ENCODE data around the gene PRKCI. TPM values are rescaled to one million over a fixed set of nuclear protein-coding genes. Genes with fewer than 3 reads are reported as not detected.
"Not testable (repeated sequence)": the region's sequence is repeated elsewhere in the genome, so short reads cannot be mapped to it uniquely, and the experiment has no call there.

PRKCI gene
- total RNA-seq = 23.0 and 24.2 TPM in 2 replicates

DNA sequence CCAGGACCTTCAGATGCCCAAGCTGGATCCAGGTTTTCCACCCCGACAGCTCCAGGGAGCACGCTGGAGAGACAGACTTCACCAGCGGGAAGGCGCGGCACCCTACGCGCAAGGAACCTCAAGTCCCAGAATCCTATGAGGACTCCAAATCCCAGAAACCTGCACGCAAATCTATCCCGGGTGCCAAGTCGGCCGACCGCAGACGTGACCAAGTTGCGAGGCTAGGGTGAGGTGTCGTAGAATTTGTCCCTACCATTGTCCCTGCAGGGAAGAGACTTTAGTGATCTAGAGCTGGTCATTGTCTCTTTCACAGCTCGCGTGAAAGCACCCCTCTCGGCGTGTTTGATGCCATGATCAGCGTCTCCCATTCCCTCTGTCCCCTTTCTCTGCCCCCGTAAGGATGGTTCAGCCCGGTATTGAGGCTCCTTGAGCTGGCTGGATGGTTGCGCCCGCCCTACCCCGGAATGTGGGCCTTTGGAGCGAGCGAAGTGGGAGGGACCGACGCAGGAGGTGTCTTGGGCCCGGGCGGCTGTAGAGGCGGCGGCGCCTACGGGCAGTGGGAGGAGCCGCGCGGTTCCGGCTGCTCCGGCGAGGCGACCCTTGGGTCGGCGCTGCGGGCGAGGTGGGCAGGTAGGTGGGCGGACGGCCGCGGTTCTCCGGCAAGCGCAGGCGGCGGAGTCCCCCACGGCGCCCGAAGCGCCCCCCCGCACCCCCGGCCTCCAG lies at the start of gene PRKCI:
Gene PRKCI (plus strand): TSS at position 501 of the 723 bp plus-strand sequence. CDS start 246 bp downstream, outside the sequence.
- peak; percentile 85 for DNase-seq (ENCODE audit: low spot score)
- Mint-ChIP-seq H3K27me3 (ENCODE audit: insufficient read depth) (no peaks in the 10 kb centered on the region), H3K4me3 (peak within 1 kb of the TSS; percentile 94), H3K27ac (peak within 1 kb of the TSS; percentile 87), H3K36me3 (ENCODE audit: low read depth) (no peaks in the 10 kb centered on the region), H3K9me3 (no peaks in the 10 kb centered on the region), H3K4me1 (ENCODE audit: low read depth) (peaks cover 25% of the 10 kb centered on the region)
- intact Hi-C loops (cut with micrococcal nuclease) = loop anchor here (1.0 to 5.0 kb wide), 9 partner anchors 33 to 687 kb away; partner anchors contain the start of genes EIF5A2, MYNN, PHC3 and SEC62

DNA sequence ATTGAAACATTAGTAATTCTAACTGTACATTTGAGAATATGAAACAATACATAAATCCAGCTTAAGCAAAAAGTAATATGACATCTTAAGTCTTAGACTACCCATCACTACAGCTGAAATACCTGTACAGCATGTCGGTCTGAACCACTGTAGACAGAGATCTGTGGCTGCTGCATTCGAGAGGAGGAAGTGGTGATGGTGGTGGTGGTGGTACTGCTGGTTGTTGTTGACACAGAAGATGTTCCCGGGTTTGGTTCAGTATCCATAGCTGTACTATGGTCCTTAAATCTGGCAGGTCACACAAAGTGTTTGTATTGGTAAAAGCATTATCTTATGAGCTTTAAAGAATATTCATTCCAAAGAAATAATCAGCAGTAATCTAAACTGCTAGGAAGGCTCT lies 43.6 kb upstream of the PRKCI start:
- no peaks in the 10 kb centered on the region for H3K9me3 Mint-ChIP-seq
- peak overlapping the region; percentile 59 for H3K4me3 Mint-ChIP-seq
- intact Hi-C loops (cut with micrococcal nuclease) = no loop called here

DNA sequence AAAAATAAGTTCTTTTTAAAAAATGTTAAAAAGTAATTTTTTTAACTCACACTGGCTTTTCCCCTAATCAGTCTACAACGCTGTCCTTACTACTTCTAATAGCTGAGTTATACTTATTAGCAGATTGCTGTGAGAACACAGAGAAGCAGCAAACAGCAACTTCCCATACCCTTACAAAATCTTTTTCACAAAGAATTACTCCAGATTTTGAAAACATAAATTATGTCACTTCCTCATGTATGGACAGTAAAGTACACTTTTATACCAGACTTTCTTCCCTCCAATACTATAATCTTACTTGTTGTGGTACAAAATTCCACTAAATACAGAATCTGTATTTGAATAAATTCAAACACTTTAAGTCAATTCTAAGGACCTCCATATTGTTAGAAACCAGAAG lies 42.8 kb upstream of the PRKCI start:
- no peaks in the 10 kb centered on the region for H3K9me3 Mint-ChIP-seq
- H3K36me3 Mint-ChIP-seq (ENCODE audit: low read depth) = peaks cover 34% of the 10 kb centered on the region
- DNase-seq (ENCODE audit: low spot score) = no peak
- no peaks in the 10 kb centered on the region for H3K27me3 Mint-ChIP-seq (ENCODE audit: insufficient read depth)
- intact Hi-C loops (cut with micrococcal nuclease) = no loop called here
- peak overlapping the region; percentile 100 for H3K27ac Mint-ChIP-seq
- H3K4me3 Mint-ChIP-seq = peak overlapping the region; percentile 98
- peaks cover 39% of the 10 kb centered on the region for H3K4me1 Mint-ChIP-seq (ENCODE audit: low read depth)

More for the DNA sequence above, 43.6 kb upstream of the PRKCI start:
- H3K27ac Mint-ChIP-seq = peak overlapping the region; percentile 30
- H3K36me3 Mint-ChIP-seq (ENCODE audit: low read depth) = peaks cover 36% of the 10 kb centered on the region
- peak; percentile 57 for DNase-seq (ENCODE audit: low spot score)
- H3K27me3 Mint-ChIP-seq (ENCODE audit: insufficient read depth) = no peaks in the 10 kb centered on the region
- H3K4me1 Mint-ChIP-seq (ENCODE audit: low read depth) = peaks cover 43% of the 10 kb centered on the region

DNA sequence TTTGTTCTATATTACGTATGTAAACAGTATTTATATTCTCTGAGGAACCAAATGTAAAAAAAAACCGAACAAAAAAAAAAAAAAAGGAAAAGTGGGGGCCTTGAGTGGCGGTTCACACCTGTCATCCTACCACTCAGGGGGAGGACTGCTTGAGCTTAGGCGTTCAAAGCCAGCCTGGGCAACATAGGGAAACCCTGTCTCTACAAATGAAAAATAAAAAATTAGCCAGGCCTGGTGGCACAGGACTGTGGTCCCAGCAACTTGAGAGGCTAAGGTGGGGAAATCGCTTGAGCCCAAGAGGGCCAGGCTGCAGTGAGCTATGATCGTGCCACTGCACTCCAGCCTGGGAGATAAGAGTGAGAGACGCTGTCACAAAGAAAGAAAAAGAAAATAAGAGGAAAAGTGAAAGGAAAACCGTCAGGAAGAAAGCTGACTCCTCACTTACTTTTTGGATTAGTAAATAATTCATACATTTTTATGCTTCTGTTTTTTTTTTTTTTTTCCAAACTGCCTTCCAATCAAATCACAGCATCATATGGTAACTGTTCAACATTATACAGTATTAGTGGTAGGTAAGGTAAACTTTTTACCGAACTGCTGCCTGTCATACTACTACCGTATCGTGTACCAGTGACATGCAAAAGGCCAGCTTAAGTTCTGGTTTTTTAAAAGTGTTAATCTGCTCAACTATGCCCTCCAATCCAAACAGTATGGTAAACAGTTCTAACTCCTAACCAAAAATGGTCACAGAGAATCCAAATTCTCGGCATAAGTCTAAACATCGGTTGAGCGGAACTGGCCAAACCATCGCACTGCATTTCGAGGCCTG lies 41.9 kb upstream of the PRKCI start:
- no peak for DNase-seq (ENCODE audit: low spot score)
- Mint-ChIP-seq H3K4me1 (ENCODE audit: low read depth) (peaks cover 35% of the 10 kb centered on the region), H3K27ac (peak overlapping the region; percentile 100), H3K9me3 (no peaks in the 10 kb centered on the region), H3K4me3 (peak overlapping the region; percentile 98), H3K27me3 (ENCODE audit: insufficient read depth) (no peaks in the 10 kb centered on the region), H3K36me3 (ENCODE audit: low read depth) (peaks cover 28% of the 10 kb centered on the region)
- intact Hi-C loops (cut with micrococcal nuclease) = loop anchor here (1.0 to 10.0 kb wide), 7 partner anchors 9 to 729 kb away; partner anchors contain the start of genes EIF5A2, SEC62 and TERC

DNA sequence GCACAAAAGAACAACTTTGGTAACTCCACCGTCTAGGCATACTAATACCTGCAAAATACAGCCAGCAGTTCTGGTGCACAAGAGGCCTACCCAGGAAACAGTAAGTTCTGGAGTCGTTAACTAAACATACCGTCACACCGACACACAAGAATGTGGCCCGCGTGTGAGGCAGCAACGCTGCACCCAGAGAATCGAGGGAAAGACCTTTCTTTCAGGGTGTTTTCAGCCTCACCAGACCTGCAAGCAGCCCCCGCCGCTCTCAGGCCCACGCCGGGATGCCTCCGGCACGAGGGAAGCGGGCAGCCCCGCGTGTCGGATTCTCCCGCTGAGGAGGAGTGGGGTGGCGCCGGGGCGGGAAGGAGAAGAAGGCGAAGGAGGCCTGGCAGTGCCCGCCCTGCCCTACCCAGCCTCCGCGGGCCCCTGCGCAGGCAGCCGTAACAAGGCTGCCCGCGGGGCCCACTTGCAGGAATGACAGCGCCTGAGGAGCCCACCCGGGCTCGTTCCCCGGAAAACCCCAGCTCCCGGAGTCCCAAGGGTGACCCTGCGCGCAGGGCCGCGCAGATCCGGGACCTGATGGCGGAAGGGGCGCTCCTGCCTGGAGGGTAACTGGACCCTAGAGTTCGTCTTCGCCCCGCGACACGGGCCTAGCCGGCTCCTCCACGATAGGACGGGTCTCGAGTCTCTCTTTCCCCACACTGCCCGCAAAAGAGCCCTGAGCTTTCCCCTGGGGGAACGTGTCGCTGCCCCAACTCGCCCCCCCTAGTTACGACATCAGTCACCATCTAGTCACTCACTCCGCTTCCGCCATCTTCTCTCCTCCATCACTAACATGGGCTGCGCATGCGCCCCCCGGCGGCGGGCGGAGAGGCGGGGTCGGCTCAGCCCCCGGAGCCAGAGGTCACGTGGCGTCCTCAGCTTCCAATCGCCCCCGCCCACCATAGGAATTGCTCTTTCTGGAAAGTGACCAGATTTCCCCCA lies 41.0 kb upstream of the PRKCI start, which contains the start of gene PHC3:
Gene PHC3 (minus strand): TSS at position 826 of the 978 bp plus-strand sequence. CDS start 18 bp downstream, at position 808.
- intact Hi-C loops (cut with micrococcal nuclease) = loop anchor here (1.0 to 10.0 kb wide), 13 partner anchors 10 to 728 kb away; partner anchors contain the start of genes EIF5A2, GPR160, PRKCI and RPL22L1
- peak within 1 kb of the TSS; percentile 98 for H3K4me3 Mint-ChIP-seq
- peaks cover 33% of the 10 kb centered on the region for H3K4me1 Mint-ChIP-seq (ENCODE audit: low read depth)
- peaks cover 25% of the 10 kb centered on the region for H3K36me3 Mint-ChIP-seq (ENCODE audit: low read depth)
- no peaks in the 10 kb centered on the region for H3K27me3 Mint-ChIP-seq (ENCODE audit: insufficient read depth)
- no peaks in the 10 kb centered on the region for H3K9me3 Mint-ChIP-seq
- DNase-seq (ENCODE audit: low spot score) = peak; percentile 88
- peak within 1 kb of the TSS; percentile 100 for H3K27ac Mint-ChIP-seq

DNA sequence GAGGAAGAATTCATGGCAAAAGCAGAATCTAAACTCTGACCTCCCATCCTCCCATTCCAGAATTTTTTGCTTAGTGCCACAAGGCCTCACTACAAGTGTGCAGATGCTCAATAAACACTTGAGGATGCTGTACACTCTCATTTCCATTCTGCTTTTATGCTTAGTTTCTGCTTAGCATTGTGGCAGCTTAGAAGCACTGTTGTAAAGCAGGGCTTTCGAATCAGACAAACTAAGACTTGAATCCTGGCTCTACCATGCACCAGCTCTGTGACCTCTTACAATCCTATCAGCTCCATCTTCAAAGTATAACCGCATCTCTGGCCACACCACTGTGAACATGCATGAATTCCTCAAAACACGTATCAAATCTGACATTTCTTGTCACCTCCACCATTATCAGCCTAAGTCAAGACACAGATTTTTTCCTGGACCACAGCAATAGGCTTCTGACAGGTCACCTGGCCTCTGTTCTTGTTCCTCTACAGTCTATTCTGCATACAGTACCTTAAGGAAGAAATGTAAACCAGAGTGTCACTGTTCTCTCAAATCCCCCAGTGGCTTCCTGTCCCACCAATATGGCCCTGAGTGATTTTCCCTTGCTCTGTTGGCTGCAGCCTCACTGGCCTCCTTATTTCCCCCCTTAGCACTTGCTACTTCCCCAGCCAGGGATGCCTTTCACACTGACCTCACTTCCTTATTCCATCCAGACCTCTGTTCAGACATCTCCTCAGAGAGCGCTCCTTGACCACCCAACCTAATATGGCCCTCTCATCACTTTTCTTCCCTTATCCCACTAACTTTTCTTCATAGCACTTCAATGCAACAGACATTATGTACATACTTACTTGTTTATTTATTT lies 32.6 kb upstream of the PRKCI start:
- Mint-ChIP-seq H3K4me3 (no peak overlapping the region), H3K27me3 (ENCODE audit: insufficient read depth) (peaks cover 15% of the 10 kb centered on the region), H3K4me1 (ENCODE audit: low read depth) (peaks cover 15% of the 10 kb centered on the region), H3K36me3 (ENCODE audit: low read depth) (no peaks in the 10 kb centered on the region), H3K9me3 (no peaks in the 10 kb centered on the region), H3K27ac (no peak overlapping the region)
- intact Hi-C loops (cut with micrococcal nuclease) = loop anchor here (1.0 to 10.0 kb wide), 4 partner anchors 33 to 623 kb away; partner anchors contain the start of gene PRKCI
- no peak for DNase-seq (ENCODE audit: low spot score)

DNA sequence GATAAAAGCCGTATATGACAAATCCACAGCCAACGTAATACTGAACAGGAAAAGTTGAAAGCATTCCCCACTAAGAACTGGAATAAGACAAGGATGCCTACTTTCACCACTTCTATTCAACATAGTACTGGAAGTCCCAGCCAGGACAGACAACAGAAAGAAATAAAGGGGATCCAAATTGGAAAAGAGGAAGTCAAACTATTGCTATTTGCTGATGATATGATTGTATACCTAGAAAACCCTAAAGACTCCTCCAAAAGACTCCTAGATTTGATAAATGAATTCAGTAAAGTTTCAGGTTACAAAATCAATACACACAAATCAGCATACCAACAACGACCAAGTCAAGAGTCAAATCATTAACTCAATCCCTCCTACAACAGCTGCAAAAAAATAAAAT lies 26.5 kb upstream of the PRKCI start:
- H3K36me3 Mint-ChIP-seq (ENCODE audit: low read depth); H3K4me1 Mint-ChIP-seq (ENCODE audit: low read depth); H3K4me3 Mint-ChIP-seq; DNase-seq (ENCODE audit: low spot score); H3K9me3 Mint-ChIP-seq; H3K27ac Mint-ChIP-seq; intact Hi-C loops (cut with micrococcal nuclease): not testable (repeated sequence)
- peaks cover 45% of the 10 kb centered on the region for H3K27me3 Mint-ChIP-seq (ENCODE audit: insufficient read depth)

DNA sequence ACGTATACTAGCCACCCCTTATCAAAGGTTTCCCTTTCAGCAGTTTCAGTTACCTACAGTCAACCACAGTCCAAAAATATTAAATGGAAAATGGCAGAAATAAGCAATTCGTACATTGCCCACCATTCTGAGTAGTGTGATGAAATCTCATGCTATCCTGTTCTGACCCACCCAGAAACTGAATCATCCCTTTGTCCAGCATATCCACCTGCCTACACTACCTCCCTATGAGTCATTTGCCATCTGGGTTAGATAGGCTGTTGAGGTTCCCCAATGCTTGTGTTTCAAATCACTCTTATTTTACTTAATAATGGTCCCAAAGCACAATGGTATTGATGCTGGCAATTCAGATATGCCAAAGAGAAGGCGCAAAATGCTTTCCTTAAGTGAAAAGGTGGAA lies 25.4 kb upstream of the PRKCI start:
- Mint-ChIP-seq H3K36me3 (ENCODE audit: low read depth) (no peaks in the 10 kb centered on the region), H3K9me3 (no peaks in the 10 kb centered on the region), H3K4me3 (no peak overlapping the region), H3K27me3 (ENCODE audit: insufficient read depth) (peaks cover 50% of the 10 kb centered on the region), H3K27ac (no peak overlapping the region), H3K4me1 (ENCODE audit: low read depth) (peaks cover 4% of the 10 kb centered on the region)
- intact Hi-C loops (cut with micrococcal nuclease) = no loop called here
- no peak for DNase-seq (ENCODE audit: low spot score)

DNA sequence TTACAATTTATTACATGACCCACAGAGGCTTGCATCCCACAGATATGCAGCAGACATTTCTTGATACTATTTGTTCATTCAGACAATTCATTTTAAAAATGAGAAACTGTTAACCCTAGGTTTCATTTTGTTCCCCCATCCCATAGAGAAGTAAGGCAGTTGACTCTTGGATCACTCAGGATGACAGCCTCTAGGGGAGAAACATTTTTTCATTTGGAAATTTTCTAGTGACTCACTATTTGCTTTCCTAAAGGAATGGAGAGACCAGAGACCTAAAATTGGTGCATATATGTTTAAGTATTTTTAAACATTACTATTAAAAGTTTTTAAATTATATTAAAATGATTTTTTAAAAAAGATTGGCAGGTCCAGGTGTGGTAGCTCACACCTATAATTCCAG lies 21.2 kb upstream of the PRKCI start:
- Mint-ChIP-seq H3K4me1 (ENCODE audit: low read depth) (peaks cover 4% of the 10 kb centered on the region), H3K4me3 (no peak overlapping the region), H3K27me3 (ENCODE audit: insufficient read depth) (peaks cover 31% of the 10 kb centered on the region), H3K36me3 (ENCODE audit: low read depth) (no peaks in the 10 kb centered on the region), H3K9me3 (no peaks in the 10 kb centered on the region), H3K27ac (no peak overlapping the region)
- intact Hi-C loops (cut with micrococcal nuclease) = no loop called here
- no peak for DNase-seq (ENCODE audit: low spot score)

DNA sequence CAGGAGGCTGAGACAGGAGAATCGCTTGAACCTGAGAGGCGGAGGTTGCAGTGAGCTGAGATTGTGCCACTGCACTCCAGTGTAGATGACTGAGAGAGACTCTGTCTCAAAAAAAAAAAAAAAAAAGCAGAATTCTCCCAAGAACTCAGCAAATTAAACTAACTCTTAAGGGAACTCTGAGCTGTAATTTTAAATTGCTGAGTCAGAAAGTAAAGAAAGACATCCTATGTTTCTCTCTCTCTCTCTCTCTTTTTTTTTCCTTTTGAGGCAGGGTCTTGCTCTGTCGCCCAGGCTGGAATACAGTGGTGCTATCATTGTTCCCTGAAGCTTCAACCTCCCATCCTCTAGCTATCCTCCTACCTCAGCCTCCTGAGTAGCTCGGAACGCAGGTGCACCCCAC lies 20.7 kb upstream of the PRKCI start:
- Mint-ChIP-seq H3K4me1 (ENCODE audit: low read depth) (peaks cover 4% of the 10 kb centered on the region), H3K4me3 (no peak overlapping the region), H3K36me3 (ENCODE audit: low read depth) (no peaks in the 10 kb centered on the region), H3K27ac (no peak overlapping the region), H3K27me3 (ENCODE audit: insufficient read depth) (peaks cover 31% of the 10 kb centered on the region), H3K9me3 (no peaks in the 10 kb centered on the region)
- no peak for DNase-seq (ENCODE audit: low spot score)
- intact Hi-C loops (cut with micrococcal nuclease) = no loop called here

DNA sequence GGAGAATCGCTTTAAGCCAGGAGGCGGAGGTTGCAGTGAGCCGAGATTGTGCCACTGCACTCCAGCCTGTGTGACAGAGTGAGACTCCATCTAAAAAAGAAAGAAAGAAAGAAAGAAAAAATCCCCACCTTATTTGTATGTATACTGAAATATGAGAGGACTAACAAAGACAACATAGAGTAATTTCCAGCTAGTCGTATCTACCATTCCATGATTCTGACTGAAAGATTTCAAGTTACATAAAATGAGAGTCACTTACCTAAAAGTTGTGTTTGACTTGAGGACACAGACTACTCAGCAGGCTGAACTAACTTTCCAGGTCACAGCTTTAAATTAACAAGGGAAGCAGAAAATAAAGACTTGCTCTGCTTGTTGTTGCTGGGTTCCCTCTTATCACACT lies 18.8 kb upstream of the PRKCI start:
- H3K27ac Mint-ChIP-seq = no peak overlapping the region
- intact Hi-C loops (cut with micrococcal nuclease) = no loop called here
- H3K4me1 Mint-ChIP-seq (ENCODE audit: low read depth) = no peaks in the 10 kb centered on the region
- no peak overlapping the region for H3K4me3 Mint-ChIP-seq
- H3K27me3 Mint-ChIP-seq (ENCODE audit: insufficient read depth) = peaks cover 24% of the 10 kb centered on the region
- H3K9me3 Mint-ChIP-seq = no peaks in the 10 kb centered on the region
- no peak for DNase-seq (ENCODE audit: low spot score)
- H3K36me3 Mint-ChIP-seq (ENCODE audit: low read depth) = no peaks in the 10 kb centered on the region

All from activated T-helper 1 cell treated with anti-CD3 and anti-CD28 coated beads, Interleukin-12 subunit alpha, Interleukin-12 subunit beta, Interleukin-2, Interleukin-4 antibody, amounts not matched to agents 30 ng/mL and 10 ng/mL and 1 ng/mL, durations not matched to agents 14 hours and 24 hours and 36 hours (primary cell).